GM18526 (cell line): ENCODE measurements around the gene SNX5.

Source experiments
- POLR2A ChIP-seq: IDR thresholded peaks from 3 replicates; pipeline ENCODE4 v1.6.1; 2011; ENCODE audit not compliant: insufficient read length; ENCODE audit errors: extremely low read depth

SNX5 gene

GRCh38 chr20:18001131-18001921, 32.7 kb upstream of the SNX5 start:
- no peak for TF ChIP-seq POLR2A

- no peak for TF ChIP-seq POLR2A
Observed at GRCh38 chr20:17999566-17999965, 31.0 kb upstream of the SNX5 start.

- no peak for TF ChIP-seq POLR2A
Observed at GRCh38 chr20:17998446-17998845, 29.9 kb upstream of the SNX5 start.

- TF ChIP-seq POLR2A: no peak
Observed at GRCh38 chr20:17995967-17996819, 27.6 kb upstream of the SNX5 start.

- no peak for TF ChIP-seq POLR2A
Observed at GRCh38 chr20:17993546-17993945, 25.0 kb upstream of the SNX5 start.

- TF ChIP-seq POLR2A: no peak
Observed at GRCh38 chr20:17992847-17993513, 24.4 kb upstream of the SNX5 start.

- TF ChIP-seq POLR2A: no peak
Observed at GRCh38 chr20:17992224-17992637, 23.6 kb upstream of the SNX5 start.

GRCh38 chr20:17990278-17990972, 21.8 kb upstream of the SNX5 start:
- TF ChIP-seq POLR2A: no peak

GRCh38 chr20:17987988-17988387, 19.4 kb upstream of the SNX5 start:
- TF ChIP-seq POLR2A: no peak

- no peak for TF ChIP-seq POLR2A
Observed at GRCh38 chr20:17985388-17986018, 16.9 kb upstream of the SNX5 start.

- TF ChIP-seq POLR2A: no peak
Observed at GRCh38 chr20:17976305-17976704, 7.7 kb upstream of the SNX5 start.

GRCh38 chr20:17972121-17972520, 3.5 kb upstream of the SNX5 start:
- TF ChIP-seq POLR2A: no peak

- TF ChIP-seq POLR2A: no peak
Observed at GRCh38 chr20:17971300-17972013, 2.9 kb upstream of the SNX5 start.

- peak; percentile 64 for TF ChIP-seq POLR2A
Observed at GRCh38 chr20:17969884-17970409, 1.4 kb upstream of the SNX5 start.
